Measurements from ENCODE around the gene RESF1. TPM values are rescaled to one million over a fixed set of nuclear protein-coding genes. Genes with fewer than 3 reads are reported as not detected.
"Not testable (repeated sequence)": the region's sequence is repeated elsewhere in the genome, so short reads cannot be mapped to it uniquely, and the experiment has no call there.

The RESF1 gene
- total RNA-seq, 1 experiment from 2014 or later, result 33.8 TPM

DNA sequence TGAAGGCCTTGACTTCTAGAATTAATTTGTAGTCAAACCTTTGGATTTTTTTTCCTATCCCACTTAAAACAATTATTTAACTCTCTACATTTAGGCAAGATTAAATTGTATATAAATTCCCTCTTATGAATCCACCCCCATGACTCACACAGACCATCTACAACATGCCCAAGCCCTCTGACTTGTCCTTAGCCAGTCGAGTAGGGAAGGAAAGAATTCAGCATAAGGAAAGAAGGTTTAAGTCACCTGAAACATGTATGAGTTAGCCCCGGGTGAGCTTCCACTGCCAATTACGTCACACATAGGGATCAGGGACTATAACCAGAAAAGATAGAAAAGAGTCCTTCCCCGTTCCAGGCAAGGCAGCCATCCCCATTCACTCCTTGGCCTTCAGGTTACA, 14.9 kb upstream of the RESF1 start:
- no peaks in the 10 kb centered on the region for H3K79me2 ChIP-seq (ENCODE audit: low read depth)
- no peak for DNase-seq
- intact Hi-C loops (cut with micrococcal nuclease; ENCODE audit: unreplicated experiment), result no loop called here
- H3K4me1 ChIP-seq (replicated peaks; ENCODE audit: insufficient read depth), result peaks cover 7% of the 10 kb centered on the region; the same call in 1 of the 2 replicates
- ChIA-PET CTCF (no interaction called here), POLR2A (ENCODE audit: unreplicated experiment) (no interaction called here)
- no peaks in the 10 kb centered on the region for H3K27me3 ChIP-seq (ENCODE audit: insufficient read depth, low read depth)
- BruUV-seq (replicated peaks), result no TSS peak
- no peak overlapping the region for H3K4me2 ChIP-seq
- TF ChIP-seq, protein P1, sequence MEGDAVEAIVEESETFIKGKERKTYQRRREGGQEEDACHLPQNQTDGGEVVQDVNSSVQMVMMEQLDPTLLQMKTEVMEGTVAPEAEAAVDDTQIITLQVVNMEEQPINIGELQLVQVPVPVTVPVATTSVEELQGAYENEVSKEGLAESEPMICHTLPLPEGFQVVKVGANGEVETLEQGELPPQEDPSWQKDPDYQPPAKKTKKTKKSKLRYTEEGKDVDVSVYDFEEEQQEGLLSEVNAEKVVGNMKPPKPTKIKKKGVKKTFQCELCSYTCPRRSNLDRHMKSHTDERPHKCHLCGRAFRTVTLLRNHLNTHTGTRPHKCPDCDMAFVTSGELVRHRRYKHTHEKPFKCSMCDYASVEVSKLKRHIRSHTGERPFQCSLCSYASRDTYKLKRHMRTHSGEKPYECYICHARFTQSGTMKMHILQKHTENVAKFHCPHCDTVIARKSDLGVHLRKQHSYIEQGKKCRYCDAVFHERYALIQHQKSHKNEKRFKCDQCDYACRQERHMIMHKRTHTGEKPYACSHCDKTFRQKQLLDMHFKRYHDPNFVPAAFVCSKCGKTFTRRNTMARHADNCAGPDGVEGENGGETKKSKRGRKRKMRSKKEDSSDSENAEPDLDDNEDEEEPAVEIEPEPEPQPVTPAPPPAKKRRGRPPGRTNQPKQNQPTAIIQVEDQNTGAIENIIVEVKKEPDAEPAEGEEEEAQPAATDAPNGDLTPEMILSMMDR (conservative IDR thresholded peaks at IDR 0.05), result no peak
- no peak for TF ChIP-seq EZH2 (IDR thresholded peaks at IDR 0.05; ENCODE audit: low read depth)
- no peak overlapping the region for H2AFZ ChIP-seq
- H3K9me3 ChIP-seq (ENCODE audit: insufficient read depth, low read depth), result peaks cover 12% of the 10 kb centered on the region; the same call in 1 of the 2 replicates
- no peak overlapping the region for H3K27ac ChIP-seq
- no peaks in the 10 kb centered on the region for H3F3A ChIP-seq (ENCODE audit: insufficient read depth, low read depth)
- no peaks in the 10 kb centered on the region for H3K9me2 ChIP-seq (ENCODE audit: insufficient read depth)
- H3K36me3 ChIP-seq (ENCODE audit: low read depth), result no peaks in the 10 kb centered on the region
- H4K20me1 ChIP-seq (ENCODE audit: insufficient read depth), result no peaks in the 10 kb centered on the region
- no peak overlapping the region for H3K4me3 ChIP-seq

DNA sequence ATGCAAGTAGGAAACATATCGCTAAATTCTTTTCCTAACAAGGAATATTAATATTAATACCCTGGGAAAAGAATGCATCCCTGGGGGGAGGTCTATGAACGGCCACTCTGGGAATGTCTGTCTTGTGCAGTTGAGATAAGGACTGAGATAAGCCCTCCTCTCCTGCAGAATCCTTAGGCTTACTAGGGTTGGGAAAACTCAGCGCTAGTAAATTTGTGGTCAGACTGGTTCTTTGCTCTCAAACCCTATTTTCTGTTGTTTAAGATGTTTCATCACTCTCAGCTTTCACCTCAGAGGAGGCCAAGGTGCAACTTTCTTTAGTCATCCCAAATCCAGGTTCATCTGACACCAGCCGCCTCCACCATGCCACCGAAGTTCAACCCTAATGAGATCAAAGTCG, 11.2 kb upstream of the RESF1 start:
- intact Hi-C loops (cut with micrococcal nuclease; ENCODE audit: unreplicated experiment), result no loop called here
- TF ChIP-seq EZH2 (IDR thresholded peaks at IDR 0.05; ENCODE audit: low read depth), result no peak
- TF ChIP-seq, protein P1 (conservative IDR thresholded peaks at IDR 0.05), result no peak
- H2AFZ ChIP-seq, result no peak overlapping the region
- no peaks in the 10 kb centered on the region for H3K9me2 ChIP-seq (ENCODE audit: insufficient read depth)
- H3K79me2 ChIP-seq (ENCODE audit: low read depth), result no peaks in the 10 kb centered on the region
- no peak for DNase-seq
- CTCF ChIA-PET, result no interaction called here
- H3K4me3 ChIP-seq, result no peak overlapping the region
- H3K27me3 ChIP-seq (ENCODE audit: insufficient read depth, low read depth), result no peaks in the 10 kb centered on the region
- POLR2A ChIA-PET (ENCODE audit: unreplicated experiment), result no interaction called here
- no peak overlapping the region for H3K27ac ChIP-seq
- H4K20me1 ChIP-seq (ENCODE audit: insufficient read depth), result no peaks in the 10 kb centered on the region
- peaks cover 12% of the 10 kb centered on the region; the same call in 1 of the 2 replicates for H3K9me3 ChIP-seq (ENCODE audit: insufficient read depth, low read depth)
- peaks cover 7% of the 10 kb centered on the region; the same call in 1 of the 2 replicates for H3K4me1 ChIP-seq (replicated peaks; ENCODE audit: insufficient read depth)
- no TSS peak for BruUV-seq (replicated peaks)
- no peaks in the 10 kb centered on the region for H3F3A ChIP-seq (ENCODE audit: insufficient read depth, low read depth)
- H3K36me3 ChIP-seq (ENCODE audit: low read depth), result no peaks in the 10 kb centered on the region
- no peak overlapping the region for H3K4me2 ChIP-seq

DNA sequence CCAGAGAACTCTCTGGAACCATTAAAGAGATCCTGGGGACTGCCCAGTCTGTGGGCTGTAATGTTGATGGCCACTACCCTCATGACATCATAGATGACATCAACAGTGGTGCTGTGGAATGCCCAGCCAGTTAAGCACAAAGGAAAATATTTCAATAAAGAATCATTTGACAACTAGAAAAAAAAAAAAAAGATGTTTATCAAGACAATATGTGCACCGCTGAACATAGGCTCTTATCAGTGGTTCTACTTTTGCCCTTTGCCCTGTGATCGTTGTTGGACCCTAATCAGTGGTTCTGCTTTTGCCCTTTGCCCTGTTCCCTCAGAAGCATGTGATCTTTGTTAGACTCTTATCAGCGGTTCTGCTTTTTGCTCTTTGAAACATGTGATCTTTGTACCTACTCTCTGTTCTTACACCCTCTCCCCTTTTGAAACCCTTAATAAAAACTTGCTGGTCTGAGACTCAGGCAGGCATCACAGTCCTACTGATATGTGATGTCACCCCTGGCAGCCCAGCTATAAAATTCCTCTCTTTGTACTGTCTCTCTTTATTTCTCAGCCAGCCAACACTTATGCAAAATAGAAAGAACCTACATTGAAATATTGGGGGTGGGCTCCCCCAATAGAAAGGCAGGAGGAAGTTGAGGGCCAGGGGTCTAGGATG, 10.4 kb upstream of the RESF1 start:
- H3K9me2 ChIP-seq (ENCODE audit: insufficient read depth); H3K4me2 ChIP-seq; POLR2A ChIA-PET (ENCODE audit: unreplicated experiment); intact Hi-C loops (cut with micrococcal nuclease; ENCODE audit: unreplicated experiment); H4K20me1 ChIP-seq (ENCODE audit: insufficient read depth); H3K36me3 ChIP-seq (ENCODE audit: low read depth); H3K4me3 ChIP-seq; H3F3A ChIP-seq (ENCODE audit: insufficient read depth, low read depth); H2AFZ ChIP-seq; H3K27ac ChIP-seq; H3K27me3 ChIP-seq (ENCODE audit: insufficient read depth, low read depth); CTCF ChIA-PET; BruUV-seq (replicated peaks); H3K4me1 ChIP-seq (replicated peaks; ENCODE audit: insufficient read depth); H3K79me2 ChIP-seq (ENCODE audit: low read depth); DNase-seq: not testable (repeated sequence)
- peaks cover 12% of the 10 kb centered on the region; the same call in 1 of the 2 replicates for H3K9me3 ChIP-seq (ENCODE audit: insufficient read depth, low read depth)

DNA sequence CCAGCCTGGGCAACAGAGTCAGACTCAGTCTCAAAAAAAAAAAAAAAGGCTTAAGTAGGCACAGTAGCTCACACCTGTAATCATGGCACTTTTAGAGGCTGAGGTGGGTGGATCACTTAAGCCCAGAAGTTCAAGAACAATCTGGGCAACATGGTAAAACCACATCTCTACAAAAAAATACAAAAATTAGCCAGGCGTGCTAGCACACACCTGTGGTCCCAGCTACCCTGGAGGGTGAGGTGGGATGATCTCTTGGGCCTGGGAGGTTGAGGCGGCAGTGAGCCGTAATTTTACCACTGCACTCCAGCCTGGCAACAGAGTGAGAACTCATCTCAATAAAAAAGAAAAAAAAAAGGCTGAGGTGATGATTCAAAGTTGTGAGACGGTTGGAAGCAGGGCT, 9.1 kb upstream of the RESF1 start:
- no peaks in the 10 kb centered on the region for H3K79me2 ChIP-seq (ENCODE audit: low read depth)
- no peaks in the 10 kb centered on the region for H3K27me3 ChIP-seq (ENCODE audit: insufficient read depth, low read depth)
- no peaks in the 10 kb centered on the region for H3F3A ChIP-seq (ENCODE audit: insufficient read depth, low read depth)
- H3K4me1 ChIP-seq (replicated peaks; ENCODE audit: insufficient read depth), result peaks cover 7% of the 10 kb centered on the region; the same call in 1 of the 2 replicates
- H3K4me2 ChIP-seq, result no peak overlapping the region
- no peaks in the 10 kb centered on the region for H4K20me1 ChIP-seq (ENCODE audit: insufficient read depth)
- no TSS peak for BruUV-seq (replicated peaks)
- H3K27ac ChIP-seq, result no peak overlapping the region
- intact Hi-C loops (cut with micrococcal nuclease; ENCODE audit: unreplicated experiment), result no loop called here
- peaks cover 12% of the 10 kb centered on the region; the same call in 1 of the 2 replicates for H3K9me3 ChIP-seq (ENCODE audit: insufficient read depth, low read depth)
- H3K9me2 ChIP-seq (ENCODE audit: insufficient read depth), result no peaks in the 10 kb centered on the region
- no peak overlapping the region for H3K4me3 ChIP-seq
- ChIA-PET POLR2A (ENCODE audit: unreplicated experiment) (no interaction called here), CTCF (no interaction called here)
- DNase-seq, result no peak
- H2AFZ ChIP-seq, result no peak overlapping the region
- H3K36me3 ChIP-seq (ENCODE audit: low read depth), result no peaks in the 10 kb centered on the region
- no peak for TF ChIP-seq EZH2 (IDR thresholded peaks at IDR 0.05; ENCODE audit: low read depth)
